Prostate gland (tissue), 2 donors: Measurements from ENCODE around the gene PITPNB. TPM values are rescaled to one million over a fixed set of nuclear protein-coding genes. Genes with fewer than 3 reads are reported as not detected.

ENCODE experiments used
- DNase-seq: peaks from one replicate; pipeline ENCODE4 v3.0.0-alpha.2; 2019; ENCODE audit warnings: low spot score
- H3K27ac ChIP-seq, 2 donors: fragments of 200-600 bp; sonication (generic); 2 replicates each; pipeline ENCODE4 v1.5.1; 2017 to 2019
- H3K27me3 ChIP-seq: fragments of 200-600 bp; sonication (generic); replicated peaks from 2 replicates; pipeline ENCODE4 v1.5.1; 2019; ENCODE audit not compliant: insufficient read depth
- H3K36me3 ChIP-seq, 2 donors: fragments of 200-600 bp; sonication (generic); 1 replicate in 1 of 2; 2 replicates in 1 of 2; pipeline versions ENCODE4 v1.5.1 to v1.8.1; 2017 to 2019
- H3K4me1 ChIP-seq: fragments of 200-600 bp; sonication (generic); replicated peaks from 2 replicates; pipeline ENCODE4 v1.5.1; 2019
- H3K4me3 ChIP-seq, 2 donors: fragments of 200-600 bp; sonication (generic); 2 replicates each; pipeline ENCODE4 v1.5.1; 2017 to 2019
- H3K9me3 ChIP-seq: fragments of 200-600 bp; sonication (generic); 2 replicates; pipeline ENCODE4 v1.5.1; 2017
- POLR2A ChIP-seq: fragments of 450-650 bp; IDR thresholded peaks from one replicate; pipeline ENCODE4 v1.6.1; 2016; ENCODE audit warnings: antibody characterized with exemption, mild to moderate bottlenecking
- POLR2AphosphoS5 ChIP-seq: sonication (generic); formaldehyde crosslinking; IDR thresholded peaks from one replicate; pipeline ENCODE4 v1.6.1; 2017; ENCODE audit warnings: antibody characterized with exemption
- WGBS: methylation state at CpG from one replicate; pipeline ENCODE4 v1.1.5; 2018; 5-methylcytosine and 5-hydroxymethylcytosine counted together
- intact Hi-C: fragments of 100-400 bp; cut with DNase I; formaldehyde crosslinking; loops from one replicate; pipeline ENCODE4 v1.14.2; 2022
- total RNA-seq, 2 donors: library from RNA; depleted of rRNA; stranded (reverse); fragments of >200 nt; gene quantifications; one replicate each; pipeline ENCODE4 v1.1.0, GENCODE V29; 2016
- TF ChIP-seq, protein P1 (sequence below), 4 experiments: fragments of 200-600 bp in 2 of 4; fragments of 450-650 bp in 2 of 4; sonication (generic) in 2 of 4; IDR thresholded peaks; 1 replicate in 3 of 4; 2 replicates in 1 of 4; pipeline ENCODE4 v1.5.1; 2016 to 2019; ENCODE audit warnings: antibody characterized with exemption in 4 of 4, mild to moderate bottlenecking in 2 of 4, moderate library complexity in 2 of 4

PITPNB gene
- total RNA-seq, 2 donors from 2014 or later: 23.8 to 43.6 TPM

DNA sequence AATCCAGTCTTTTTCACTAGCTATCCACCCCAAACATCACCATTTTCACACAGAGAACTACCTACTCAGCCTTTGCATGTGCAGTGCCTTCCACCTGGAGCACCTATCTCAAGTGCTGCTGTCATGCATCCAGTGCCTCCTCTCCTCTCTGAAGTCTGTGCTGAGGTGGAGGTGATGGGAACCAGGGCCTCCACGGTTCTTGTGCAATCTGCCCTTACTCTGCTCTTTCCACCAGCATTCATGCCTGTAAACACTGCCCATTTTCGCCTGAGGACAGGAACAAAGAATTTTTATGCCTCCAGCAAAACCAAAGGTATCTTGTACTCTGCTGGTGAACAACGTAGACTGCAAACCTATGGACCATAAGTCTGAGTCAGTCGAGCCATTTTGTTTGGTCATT lies 27.0 kb downstream of the PITPNB start:
- Histone ChIP-seq H3K4me1 (no peaks in the 10 kb centered on the region), H3K27me3 (no peaks in the 10 kb centered on the region), H3K36me3 (no peaks in the 10 kb centered on the region), H3K4me3 (no peak overlapping the region), H3K9me3 (no peaks in the 10 kb centered on the region), H3K27ac (no peak overlapping the region)
- WGBS: 84% methylated on average over 4 of the region's 4 CpGs
- intact Hi-C loops: no loop called here
- TF ChIP-seq POLR2A: no peak
- no peak for TF ChIP-seq POLR2AphosphoS5
- TF ChIP-seq, protein P1, sequence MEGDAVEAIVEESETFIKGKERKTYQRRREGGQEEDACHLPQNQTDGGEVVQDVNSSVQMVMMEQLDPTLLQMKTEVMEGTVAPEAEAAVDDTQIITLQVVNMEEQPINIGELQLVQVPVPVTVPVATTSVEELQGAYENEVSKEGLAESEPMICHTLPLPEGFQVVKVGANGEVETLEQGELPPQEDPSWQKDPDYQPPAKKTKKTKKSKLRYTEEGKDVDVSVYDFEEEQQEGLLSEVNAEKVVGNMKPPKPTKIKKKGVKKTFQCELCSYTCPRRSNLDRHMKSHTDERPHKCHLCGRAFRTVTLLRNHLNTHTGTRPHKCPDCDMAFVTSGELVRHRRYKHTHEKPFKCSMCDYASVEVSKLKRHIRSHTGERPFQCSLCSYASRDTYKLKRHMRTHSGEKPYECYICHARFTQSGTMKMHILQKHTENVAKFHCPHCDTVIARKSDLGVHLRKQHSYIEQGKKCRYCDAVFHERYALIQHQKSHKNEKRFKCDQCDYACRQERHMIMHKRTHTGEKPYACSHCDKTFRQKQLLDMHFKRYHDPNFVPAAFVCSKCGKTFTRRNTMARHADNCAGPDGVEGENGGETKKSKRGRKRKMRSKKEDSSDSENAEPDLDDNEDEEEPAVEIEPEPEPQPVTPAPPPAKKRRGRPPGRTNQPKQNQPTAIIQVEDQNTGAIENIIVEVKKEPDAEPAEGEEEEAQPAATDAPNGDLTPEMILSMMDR (IDR thresholded peaks at IDR 0.05): no peak
- no peak for DNase-seq

DNA sequence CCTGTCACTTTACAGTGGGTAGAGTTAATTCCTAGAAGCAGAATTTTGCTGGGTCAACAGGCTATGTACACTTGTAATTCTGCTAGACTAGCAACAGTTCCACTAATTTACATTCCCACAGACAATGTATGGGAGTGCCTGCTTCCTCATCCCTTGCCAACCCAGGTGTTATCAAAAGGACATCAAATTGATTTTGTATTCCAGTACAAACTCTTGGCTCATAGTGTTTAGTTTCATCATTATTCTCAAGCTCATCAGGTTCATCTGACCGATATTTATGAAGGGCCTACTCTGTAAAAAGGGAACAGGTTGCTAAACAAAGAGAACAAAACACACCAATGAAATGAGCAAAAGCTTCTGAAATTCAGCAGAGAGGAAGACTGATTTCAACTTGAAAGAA lies 30.7 kb downstream of the PITPNB start:
- Histone ChIP-seq H3K4me3 (no peak overlapping the region), H3K4me1 (no peaks in the 10 kb centered on the region), H3K9me3 (no peaks in the 10 kb centered on the region), H3K27me3 (no peaks in the 10 kb centered on the region), H3K27ac (no peak overlapping the region), H3K36me3 (no peaks in the 10 kb centered on the region)
- DNase-seq: no peak
- TF ChIP-seq, protein P1 (IDR thresholded peaks at IDR 0.05): no peak
- no peak for TF ChIP-seq POLR2A
- TF ChIP-seq POLR2AphosphoS5: no peak
- WGBS: 49% methylated on average over 1 of the region's 1 CpG
- intact Hi-C loops: loop anchor here (10.0 kb wide), 1 partner anchor 706 kb away; no protein-coding TSS in a partner anchor

DNA sequence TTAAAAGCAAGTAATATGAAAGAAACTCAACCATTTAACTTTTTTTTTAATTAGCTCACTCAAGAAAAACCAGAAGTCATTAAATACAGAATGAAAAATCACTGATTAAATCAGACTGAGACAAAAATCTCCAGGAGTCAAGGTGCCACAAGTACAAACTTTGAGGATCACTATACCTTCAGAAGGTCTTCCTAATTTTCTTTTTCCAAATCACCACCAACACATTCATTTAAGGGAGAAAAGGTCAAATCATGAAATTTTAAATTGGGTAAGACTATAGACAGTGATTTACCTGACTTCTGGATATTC lies 32.3 kb downstream of the PITPNB start:
- no peak overlapping the region for H3K27ac ChIP-seq
- no peak for DNase-seq
- H3K4me3 ChIP-seq: no peak overlapping the region
- intact Hi-C loops: loop anchor here (2.0 to 10.0 kb wide), 2 partner anchors 122 to 708 kb away; no protein-coding TSS in a partner anchor
- no peaks in the 10 kb centered on the region for H3K27me3 ChIP-seq
- H3K4me1 ChIP-seq: no peaks in the 10 kb centered on the region
- no peaks in the 10 kb centered on the region for H3K36me3 ChIP-seq
- no peaks in the 10 kb centered on the region for H3K9me3 ChIP-seq
- TF ChIP-seq, protein P1 (IDR thresholded peaks at IDR 0.05): no peak
- TF ChIP-seq POLR2A: no peak
- no peak for TF ChIP-seq POLR2AphosphoS5

DNA sequence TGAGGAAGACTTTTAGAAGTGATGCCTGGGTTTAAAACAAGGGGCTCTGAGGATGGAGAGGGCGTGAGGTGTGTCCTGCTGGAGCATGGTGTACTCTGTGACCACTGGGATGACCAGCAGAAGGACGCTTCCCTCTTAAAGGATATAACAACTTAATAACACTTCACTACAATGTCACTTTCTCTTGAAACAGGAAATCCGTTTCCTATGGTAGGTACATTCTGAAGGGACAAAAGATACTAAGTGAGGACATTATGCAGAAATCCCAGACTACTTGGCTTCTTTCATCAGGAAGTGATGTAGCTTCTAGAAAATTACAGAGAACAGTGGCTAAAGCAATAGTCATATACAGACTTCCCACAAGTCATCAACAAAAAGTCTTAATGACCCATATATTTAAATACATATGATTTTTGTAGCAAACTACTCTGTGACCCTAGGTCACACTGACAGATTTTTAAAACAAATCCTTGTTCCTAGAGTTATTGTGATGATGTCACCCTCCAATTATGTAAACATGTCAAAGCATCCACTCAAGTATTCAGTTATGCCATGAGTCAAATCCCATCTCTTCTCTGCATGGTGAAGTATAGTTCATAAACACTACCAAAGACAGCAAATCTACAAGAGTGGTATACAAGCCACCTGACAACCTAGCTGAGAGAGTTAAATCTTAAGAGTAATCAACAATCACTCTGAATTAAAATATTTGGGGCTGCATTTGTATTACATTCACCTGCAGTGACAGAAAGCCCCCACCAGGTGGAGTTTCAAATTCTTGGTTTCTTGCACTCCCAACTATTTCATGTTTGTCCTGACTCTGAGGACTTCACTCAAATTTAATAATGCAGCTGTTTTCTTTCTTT lies 32.8 kb downstream of the PITPNB start:
- 74% methylated on average over 3 of the region's 3 CpGs for WGBS
- Histone ChIP-seq H3K36me3 (no peaks in the 10 kb centered on the region), H3K4me3 (no peak overlapping the region), H3K4me1 (no peaks in the 10 kb centered on the region), H3K9me3 (no peaks in the 10 kb centered on the region), H3K27me3 (no peaks in the 10 kb centered on the region), H3K27ac (no peak overlapping the region)
- intact Hi-C loops: loop anchor here (2.0 to 10.0 kb wide), 2 partner anchors 123 to 709 kb away; no protein-coding TSS in a partner anchor
- TF ChIP-seq POLR2A: no peak
- TF ChIP-seq, protein P1 (IDR thresholded peaks at IDR 0.05): peak; percentile 79 to 88 (median 82)
- no peak for TF ChIP-seq POLR2AphosphoS5
- peak; percentile 23 for DNase-seq
